Measurements from ENCODE around the gene TFF3.

TFF3 gene

DNA sequence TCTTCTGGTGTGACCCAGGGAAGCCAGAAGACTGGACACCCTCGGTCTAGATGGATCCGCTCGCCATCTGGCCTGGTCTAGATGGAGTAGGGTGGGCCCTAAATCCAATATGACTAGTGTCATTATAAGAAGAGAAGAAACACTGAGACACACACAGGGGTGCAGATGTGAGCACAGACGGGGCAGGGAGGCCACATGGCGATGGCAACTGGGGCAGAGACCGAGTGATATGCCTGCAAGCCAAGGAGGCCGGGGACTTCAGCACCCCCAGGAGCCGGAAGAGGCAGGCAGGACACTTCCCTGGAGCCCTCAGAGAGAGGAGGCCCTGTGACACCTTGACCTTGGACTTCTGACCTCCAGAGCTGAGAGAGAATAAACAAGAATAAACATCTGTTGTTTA is 5.6 kb upstream of the TFF3 start:
- DNase-seq (ENCODE audit: low read depth) = no peak

DNA sequence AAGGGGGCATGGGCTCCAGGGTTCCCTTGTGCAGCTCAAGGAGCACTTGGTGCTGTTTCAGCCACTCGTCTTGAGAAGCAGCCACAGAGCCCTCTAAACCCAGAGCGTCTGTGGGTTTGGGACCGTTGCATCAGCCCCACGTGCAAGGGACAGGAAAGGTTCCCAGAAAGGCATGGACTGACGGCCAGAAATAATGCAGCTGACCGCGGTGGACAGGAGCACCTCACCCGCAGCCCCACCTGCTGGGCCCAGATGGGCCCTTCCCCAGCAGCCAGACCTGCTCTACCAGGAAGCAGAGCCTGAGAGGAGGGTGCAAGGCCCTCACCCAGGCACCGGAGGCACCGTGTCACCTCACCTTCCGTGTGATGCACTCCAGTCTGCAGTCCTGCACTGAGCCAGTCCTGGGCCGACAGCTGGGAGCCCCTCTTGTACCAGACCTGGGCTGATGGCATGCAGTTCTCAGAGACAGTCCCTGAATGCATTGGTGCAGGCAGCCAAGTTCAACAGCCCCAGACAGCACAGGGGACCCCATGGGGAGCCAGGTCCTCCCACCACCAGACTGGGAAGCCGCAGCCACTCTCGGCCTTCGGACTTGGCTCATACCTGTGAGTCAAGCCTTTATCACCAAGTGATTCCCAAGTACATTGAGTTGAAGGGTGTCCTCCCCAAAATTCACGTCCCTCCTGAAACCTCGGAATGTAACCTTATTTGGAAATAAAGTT is 4.8 kb upstream of the TFF3 start:
- DNase-seq (ENCODE audit: low read depth) = no peak

DNA sequence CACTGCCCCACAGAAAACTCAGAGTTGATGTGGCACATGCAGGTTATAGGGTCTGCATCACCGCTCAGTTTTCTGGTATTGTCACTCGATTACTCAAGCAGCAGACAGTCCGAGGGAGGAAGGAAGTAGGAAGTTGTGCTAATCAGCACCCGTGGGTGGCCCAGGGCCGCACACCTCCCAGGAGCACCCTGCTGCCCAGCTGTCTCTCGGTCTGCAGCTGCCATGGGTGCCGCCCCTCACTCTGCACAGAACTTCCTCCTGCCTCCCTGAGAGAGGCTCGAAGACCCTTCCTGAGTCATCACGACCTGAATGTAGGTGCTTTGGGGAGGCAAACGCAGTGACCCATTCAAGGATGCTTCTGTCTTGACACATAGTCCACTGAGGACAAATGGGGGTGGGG is 4.2 kb upstream of the TFF3 start:
- no peak for DNase-seq (ENCODE audit: low read depth)

DNA sequence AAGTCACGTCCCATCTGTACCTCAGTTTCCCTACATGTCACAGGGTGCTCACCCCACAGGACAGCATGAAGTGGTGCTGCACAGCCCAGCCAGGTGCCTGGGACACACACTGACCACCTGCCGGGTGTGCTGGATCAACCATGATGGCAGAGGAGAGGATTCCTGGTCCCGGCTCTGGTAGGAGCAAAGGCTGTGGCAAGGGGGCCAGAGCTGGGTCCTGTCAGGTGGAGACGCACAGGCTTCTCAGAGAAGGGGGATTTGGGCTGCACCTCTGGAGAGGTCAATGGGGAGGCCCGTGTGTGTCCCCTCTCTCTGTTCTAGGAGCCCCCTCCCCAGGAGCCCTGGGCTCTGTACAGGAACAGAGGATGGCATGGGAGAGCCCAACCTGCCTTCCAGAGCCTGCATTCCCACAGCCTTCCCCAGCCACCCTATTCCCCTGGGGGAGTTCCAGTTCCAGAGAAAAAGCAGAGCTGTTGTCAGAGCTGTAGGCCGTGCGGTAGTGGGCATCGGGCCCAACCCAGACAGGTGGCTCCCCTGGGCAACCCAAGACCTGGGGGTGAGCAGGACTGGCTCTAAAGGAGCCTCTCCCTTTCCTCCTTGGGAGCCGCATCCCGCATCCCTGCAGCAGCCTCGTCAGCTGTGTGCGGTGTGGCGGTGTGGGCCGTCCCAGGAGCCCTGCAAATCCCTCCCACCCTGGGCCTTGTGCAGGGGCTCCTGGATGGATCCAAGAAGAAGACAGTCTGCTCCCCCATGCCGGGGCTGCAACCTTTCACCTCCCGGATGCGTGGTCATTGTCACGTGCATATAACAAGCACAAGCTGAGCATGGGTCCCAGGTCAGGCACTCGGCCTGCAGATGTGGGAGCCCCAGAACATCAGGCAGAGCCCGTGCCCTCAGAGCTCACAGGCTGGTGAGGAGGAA is 2.9 kb upstream of the TFF3 start:
- no peak for DNase-seq (ENCODE audit: low read depth)

DNA sequence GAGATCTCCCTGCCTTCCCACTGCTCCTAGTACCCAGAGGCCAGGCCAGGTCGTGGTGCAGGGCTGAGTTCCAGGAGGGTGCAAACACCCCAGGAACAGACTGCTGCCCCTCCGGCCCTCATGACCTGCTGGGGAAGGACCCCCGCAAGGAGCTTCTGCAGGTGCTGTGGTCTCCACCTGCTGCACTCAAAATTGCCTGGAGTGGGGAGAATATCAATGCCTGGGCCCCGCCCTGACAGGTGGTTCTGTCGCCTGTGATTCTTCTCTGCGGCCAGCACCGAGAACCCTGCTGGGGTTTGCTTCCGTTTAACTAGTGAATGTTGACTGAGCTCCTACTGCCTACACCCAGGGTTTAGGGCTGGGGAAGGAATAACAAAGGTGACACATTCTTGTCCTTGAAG is 2.1 kb upstream of the TFF3 start:
- DNase-seq (ENCODE audit: low read depth) = no peak

DNA sequence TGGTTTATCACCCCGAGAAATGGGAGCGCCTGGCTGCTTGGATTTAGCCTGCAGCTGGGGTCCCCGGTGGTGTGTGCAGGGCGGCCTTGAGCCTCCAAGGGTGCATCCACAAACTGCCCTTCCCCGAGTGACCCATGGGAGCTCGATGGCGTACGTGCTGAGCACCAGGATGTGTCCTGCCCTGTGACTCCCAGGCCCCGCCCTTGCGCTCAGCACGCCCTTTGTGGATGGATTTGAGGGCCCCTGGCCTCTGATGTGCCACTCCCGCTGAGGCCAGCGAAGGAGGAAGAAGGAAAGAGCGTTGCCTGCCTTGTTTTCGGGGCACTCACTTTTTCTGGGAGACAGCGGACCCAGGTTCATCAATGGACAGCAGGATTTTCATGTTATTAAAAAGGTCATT is 1.7 kb upstream of the TFF3 start:
- no peak for DNase-seq (ENCODE audit: low read depth)

DNA sequence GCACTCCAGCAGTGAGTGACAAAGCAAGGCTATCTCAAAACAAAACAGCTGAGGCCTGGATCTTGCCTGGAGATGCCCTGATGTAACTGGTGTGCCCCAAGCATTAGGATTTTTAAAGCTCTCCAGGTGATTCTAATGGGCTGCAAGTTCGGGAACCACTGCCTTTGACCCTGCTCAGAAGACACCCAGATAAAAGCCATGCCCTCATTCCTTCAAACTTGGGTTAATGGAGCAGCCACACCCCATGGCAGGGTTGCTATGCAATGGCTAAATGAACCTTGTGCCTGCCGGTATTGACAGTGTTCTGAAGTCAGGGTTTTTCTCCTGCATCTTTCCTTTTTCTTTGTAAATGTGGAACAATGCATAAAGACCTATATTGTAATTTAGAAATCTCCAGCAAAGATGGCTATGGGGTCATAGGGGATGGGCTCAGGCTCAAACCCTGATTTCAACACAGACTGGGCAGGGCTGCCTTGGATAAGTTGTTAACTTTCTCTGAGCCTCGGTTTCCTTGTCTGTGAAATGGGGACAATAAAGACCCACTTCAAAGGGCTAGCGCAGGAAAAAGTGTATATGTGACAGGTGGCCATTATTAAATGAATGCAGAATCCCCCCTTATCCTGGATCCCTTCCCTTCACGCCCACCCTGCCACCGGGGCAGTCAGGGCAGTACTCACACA is 453 bp downstream of the TFF3 start:
- DNase-seq (ENCODE audit: low read depth) = no peak

DNA sequence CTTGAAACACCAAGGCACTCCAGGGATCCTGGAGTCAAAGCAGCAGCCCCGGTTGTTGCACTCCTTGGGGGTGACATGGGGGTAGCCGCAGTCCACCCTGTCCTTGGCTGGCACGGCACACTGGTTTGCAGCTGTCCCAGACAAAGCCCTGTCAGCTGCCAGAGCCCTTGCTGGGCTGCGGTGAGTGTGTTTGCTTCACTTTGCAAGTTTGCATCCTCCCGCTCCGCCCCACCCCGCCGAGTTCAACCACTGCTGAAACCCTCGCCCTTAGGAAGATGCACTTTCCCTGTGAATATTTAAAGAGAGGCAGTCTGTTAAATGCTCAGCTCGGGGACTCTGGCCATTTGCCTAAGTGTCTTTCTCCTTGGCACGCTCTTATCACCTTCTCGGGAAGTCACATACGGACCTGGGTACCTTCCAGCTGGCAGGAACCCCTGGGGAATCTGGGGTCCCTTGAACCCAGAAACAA is 1.7 kb downstream of the TFF3 start:
- DNase-seq (ENCODE audit: low read depth) = no peak

DNA sequence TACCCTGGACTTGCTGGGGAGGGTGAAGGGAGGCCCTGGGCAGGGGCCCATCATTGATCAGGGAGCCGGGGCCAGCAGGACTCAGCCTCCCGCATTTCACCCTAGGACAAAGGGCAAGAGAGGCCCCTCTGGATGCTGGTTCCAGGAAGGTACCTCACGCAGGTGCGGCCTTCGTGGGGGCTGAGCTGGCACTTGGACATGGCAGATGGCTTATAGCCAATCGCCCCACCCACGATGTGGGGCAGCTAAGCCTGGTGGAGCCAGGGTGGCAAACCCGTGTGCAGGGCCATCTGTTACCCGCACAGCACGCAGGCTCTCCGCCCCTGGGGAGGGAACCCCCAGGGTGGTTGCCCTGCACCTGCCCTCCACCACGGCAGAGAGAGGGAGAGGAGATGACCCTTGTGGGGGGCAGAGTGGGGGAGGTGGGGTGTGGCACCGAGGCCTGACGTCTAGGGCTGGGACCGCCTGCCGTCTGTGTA is 2.5 kb downstream of the TFF3 start:
- DNase-seq (ENCODE audit: low read depth) = no peak

DNA sequence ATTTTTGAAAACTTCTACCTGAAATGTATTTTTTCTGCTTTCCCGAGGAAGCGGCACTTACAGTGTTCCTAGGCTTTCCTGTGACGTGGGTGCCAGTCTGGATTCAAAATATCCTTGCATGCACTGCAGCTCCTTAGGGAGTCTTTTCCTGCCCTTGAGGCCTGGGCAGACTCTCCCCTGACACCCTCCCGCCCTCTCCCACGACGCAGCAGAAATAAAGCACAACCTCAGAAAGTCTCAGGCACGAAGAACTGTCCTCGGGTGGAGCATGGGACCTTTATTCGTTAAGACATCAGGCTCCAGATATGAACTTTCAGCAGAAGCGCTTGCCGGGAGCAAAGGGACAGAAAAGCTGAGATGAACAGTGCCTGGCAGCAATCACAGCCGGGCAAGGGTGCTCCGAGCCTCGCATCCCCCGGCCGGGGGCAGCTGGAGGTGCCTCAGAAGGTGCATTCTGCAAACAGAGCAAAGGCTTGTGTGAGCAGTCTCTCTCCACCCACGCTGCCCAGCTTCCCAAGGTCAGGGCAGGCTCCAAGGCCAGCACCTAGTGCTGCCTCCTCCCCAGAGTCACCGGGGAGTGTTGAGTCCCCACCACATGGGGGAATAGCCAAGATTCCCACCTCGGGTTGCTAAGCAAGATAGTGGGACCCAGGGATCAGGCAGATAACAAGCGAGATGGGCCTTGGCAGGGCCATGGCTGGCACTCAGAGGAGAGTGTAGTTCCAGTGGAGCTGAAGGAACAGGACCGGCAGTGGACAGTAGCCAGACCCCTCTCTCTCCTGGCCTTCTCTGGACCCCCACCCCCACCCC is 3.2 kb downstream of the TFF3 start:
- DNase-seq (ENCODE audit: low read depth) = no peak

DNA sequence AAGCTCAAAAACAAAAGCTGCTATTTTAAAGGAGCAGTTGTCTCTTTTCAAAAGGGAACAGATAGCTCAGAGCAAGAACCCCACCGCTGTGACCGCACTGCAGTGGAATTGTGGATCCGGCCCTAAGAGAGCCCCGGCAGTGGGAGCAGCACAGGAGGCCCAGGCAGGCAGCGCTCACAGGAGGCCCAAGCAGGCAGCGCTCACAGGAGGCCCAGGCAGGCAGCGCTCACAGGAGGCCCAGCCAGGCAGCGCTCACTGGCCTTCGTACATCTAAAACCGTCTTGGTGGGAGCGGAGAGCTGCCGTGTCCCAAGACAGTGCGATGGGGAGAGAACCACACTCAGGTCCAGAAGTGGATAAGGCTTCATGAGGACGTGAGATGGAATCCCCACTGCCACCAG is 4.0 kb downstream of the TFF3 start:
- DNase-seq (ENCODE audit: low read depth) = no peak

DNA sequence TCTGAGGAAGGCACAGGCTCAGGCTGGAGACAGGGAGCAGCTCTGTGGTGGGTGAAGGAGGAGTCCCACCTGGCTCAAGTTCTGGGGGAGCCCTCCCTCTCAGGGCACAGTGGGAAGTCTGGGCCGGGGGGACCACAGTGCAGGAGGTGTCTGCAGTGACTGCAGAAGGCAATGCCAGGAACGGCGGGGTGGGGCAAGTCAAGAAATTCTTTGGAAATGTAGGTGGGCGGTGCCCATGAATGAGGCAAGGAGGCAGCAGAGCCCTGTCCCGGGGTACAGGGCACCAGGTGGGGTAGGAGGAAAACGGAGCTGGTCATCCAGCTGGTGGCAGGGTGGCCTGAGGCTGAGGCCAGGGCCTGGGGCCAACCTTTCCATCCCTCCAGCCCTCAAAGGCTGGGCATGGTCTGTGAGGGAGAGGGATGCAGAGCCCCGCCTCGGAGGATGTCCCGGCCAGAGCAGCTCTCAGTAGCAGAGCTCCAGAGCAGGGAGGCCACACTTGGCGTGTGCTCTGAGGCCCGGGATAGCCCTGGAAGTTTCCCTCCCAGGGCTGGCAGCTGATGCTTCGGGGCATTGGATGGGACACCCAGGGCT is 4.7 kb downstream of the TFF3 start:
- no peak for DNase-seq (ENCODE audit: low read depth)

DNA sequence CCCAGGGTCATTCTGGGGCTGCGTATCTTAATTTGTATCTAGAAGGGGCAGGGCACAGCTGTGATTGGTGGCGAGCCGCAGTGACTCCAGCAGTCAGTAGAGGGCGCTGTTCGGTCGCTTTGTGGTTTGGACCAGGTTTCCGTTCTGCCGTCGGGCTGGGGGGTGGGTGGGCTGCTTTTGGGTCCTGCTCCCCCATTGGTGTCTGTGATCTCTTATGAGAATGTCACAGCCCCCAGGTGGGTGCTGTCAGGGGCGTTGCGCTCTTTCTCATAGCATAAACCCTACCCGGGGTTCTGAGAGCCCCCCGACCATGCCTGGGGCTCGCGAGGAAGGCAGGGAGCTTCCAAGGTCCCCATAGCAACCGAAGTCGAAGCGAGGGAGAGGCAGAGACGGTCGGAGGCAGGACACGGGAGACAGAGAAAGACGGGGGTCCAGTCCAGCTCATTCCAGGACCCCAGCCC is 5.4 kb downstream of the TFF3 start:
- peak; percentile 46 for DNase-seq (ENCODE audit: low read depth)

DNA sequence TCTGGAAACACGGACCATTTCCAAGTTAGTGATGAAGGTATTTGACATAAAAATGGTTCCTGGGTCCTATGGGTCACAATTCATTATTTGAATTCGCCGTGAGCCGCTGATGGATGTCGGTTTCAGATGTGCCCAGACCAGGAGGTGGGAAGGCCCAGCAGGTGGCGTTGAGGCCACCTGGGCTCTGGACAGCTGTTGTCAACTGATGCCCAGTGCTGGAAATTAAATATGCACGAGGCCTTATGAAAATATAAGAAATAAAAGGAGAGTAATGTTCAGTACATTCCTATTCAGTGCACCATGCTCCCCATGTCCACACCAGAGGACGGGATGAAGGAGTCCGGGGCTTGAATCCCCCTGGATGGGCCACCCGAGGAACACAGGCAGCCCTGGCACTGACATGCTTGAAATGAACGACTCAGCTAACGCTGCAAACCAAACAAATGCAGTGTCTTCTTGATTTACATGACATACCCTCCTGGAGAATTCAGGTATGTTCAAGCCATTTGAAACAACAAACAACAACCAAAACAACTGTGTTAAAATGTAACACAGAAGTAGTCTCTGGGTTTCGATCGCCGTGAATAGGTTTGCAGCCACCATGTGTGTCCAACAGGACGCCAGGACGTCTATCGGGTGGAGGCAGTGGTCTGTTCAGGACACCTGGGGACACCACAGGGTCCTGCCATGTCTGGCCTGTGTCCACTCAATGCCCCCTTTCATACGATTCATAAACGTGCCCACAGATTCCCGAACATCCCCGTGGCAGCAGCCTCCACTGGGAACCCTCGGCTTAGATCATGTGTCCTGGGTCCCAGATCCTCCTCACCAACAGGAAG is 6.1 kb downstream of the TFF3 start:
- no peak for DNase-seq (ENCODE audit: low read depth)

DNA sequence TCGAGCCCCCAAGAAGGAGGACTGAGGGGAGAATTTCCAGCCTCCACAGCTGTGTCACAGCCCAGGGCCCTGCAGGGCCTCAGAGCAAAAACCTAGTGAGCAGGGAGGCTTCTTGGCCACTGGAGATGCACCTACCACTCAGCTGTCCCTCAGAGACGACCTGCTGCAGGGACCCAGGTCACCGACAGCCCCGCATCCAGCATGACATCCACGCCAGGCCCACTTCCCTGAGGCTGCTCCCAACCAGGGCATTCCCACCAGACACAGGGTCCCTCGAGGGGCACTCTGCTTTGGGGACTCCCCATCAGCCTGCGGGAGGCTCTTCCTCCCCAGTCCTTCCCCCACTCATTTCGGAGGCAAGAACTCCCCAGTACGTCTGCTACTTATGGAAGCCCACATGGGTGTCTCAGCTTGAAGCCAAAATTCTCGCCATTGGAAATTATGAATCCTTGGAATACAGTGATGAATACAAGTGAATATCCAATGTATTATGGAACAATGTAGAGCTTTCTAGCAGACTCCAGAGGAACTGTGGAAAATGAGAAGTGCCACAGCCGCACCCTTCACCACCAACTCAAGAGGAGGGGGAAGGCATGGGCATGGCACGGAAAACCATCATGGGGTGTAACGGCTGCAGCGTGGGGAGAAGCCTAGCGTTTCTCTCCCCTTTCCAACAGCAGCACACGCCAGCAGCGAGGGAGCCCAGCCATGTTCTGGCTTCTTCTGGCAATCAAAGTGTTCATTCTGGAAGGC is 6.9 kb downstream of the TFF3 start:
- no peak for DNase-seq (ENCODE audit: low read depth)

DNA sequence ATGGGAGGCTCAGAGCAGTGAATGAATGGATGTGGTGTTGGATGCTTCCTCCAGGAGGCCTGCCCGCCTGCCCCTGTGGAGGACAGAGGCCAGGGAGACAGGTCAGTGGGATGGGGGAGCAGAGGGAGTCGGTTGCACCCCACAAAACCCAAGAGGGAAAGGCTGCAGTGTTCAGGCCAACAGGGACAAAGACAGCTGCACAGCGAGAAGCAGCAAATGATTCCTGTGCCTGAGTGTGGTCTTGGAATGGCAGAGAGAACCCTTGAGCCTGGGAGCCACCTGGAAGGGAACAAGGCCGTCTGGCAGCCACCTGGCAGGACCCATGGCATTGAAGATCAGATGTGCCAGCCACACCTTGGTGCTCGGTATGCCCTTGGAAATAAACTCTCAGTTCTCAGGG is 8.1 kb downstream of the TFF3 start:
- DNase-seq (ENCODE audit: low read depth) = no peak

DNA sequence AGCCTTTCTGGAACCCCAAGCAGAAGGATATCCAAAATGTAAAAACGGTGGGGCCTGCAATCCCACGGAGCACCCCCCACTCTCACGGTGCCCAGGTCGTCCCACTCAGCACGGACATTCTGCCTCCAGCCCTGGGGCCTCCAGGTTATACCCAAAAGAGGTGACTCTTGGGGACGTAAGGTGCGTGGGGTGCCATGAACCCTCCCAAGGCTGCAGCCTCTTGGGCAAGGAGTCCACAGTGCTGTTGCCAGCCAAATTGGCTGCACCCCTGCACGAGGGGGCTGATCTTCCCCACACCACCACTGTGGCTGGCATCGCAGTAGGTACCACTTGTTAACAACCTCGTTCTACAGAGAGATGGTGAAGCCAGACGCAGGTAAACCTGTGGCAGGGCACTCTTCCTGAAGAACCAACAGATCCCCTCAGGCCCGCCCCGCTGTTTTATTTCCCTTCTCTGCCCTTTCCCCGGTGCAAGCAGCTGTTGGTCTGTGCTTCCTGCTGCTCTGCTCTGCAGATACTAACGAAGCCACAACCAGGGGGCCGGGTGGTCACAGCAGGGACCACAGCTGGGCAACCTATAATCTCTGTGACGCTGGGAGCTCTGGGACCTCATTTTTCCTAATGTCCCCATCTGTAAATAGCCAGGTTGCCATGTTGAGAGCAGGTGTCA is 8.7 kb downstream of the TFF3 start:
- no peak for DNase-seq (ENCODE audit: low read depth)

DNA sequence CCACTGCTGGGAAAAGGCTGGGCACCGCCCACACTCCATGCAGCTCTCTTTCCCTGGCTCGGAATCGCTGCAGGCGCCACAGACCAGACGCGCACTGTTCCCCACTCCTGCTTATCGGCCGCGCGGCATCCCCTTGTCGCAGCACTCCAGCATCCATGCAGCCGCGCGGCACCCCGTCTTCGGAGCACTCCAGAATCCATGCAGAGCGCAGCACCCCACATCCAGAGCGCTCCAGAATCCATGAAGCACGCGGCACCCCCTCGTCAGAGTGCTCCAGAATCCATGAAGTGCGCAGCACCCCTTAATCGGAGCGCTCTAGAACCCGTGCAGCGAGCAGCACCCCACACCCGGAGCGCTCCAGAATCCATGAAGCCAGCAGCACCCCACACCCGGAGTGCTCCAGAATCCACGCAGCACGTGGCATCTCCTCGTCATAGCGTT is 9.5 kb downstream of the TFF3 start:
- no peak for DNase-seq (ENCODE audit: low read depth)

Measured in stimulated activated CD8-positive, alpha-beta memory T cell treated with anti-CD3 and anti-CD28 coated beads, Interleukin-15, amount 100 ng/mL, for 1 hour (primary cell).